ENCODE data around the gene ECT2.

The ECT2 gene

GRCh38 chr3:172869784-172870518 lies 119.4 kb downstream of the ECT2 start:
- Mint-ChIP-seq H3K27me3 (peaks cover 4% of the 10 kb centered on the region), H3K36me3 (no peaks in the 10 kb centered on the region), H3K4me1 (no peaks in the 10 kb centered on the region), H3K4me3 (no peak overlapping the region), H3K9me3 (no peaks in the 10 kb centered on the region), H3K27ac (no peak overlapping the region)
- ATAC-seq (ENCODE audit: low read depth) (no peak), DNase-seq (ENCODE audit: low spot score in 2 of 2) (no peak)

Data from memory B cell (primary cell).